Glomerular visceral epithelial cell (primary cell): ENCODE results near the gene HEG1.

Experiments
- DNase-seq: peaks from one replicate; pipeline ENCODE4 v3.0.0-alpha.2; 2016; ENCODE audit errors: extremely low spot score

HEG1 gene

GRCh38 chr3:125045194-125045593, 10.6 kb downstream of the HEG1 start:
- DNase-seq = no peak

- DNase-seq = no peak
Measured at GRCh38 chr3:125043599-125044151, 12.1 kb downstream of the HEG1 start.

- no peak for DNase-seq
Measured at GRCh38 chr3:125042725-125043406, 12.9 kb downstream of the HEG1 start.

GRCh38 chr3:125039131-125040100, 16.4 kb downstream of the HEG1 start:
- DNase-seq = no peak

GRCh38 chr3:125037498-125038150, 18.2 kb downstream of the HEG1 start:
- no peak for DNase-seq

- DNase-seq = no peak
Measured at GRCh38 chr3:125035217-125035616, 20.6 kb downstream of the HEG1 start.

- DNase-seq = no peak
Measured at GRCh38 chr3:125033616-125034015, 22.2 kb downstream of the HEG1 start.

GRCh38 chr3:125033135-125033534, 22.7 kb downstream of the HEG1 start:
- no peak for DNase-seq

GRCh38 chr3:125032683-125033082, 23.1 kb downstream of the HEG1 start:
- DNase-seq = no peak

- peak; percentile 69 for DNase-seq
Measured at GRCh38 chr3:125032100-125032643, 23.6 kb downstream of the HEG1 start.

GRCh38 chr3:125031544-125031943, 24.3 kb downstream of the HEG1 start:
- no peak for DNase-seq

GRCh38 chr3:125028657-125029056, 27.1 kb downstream of the HEG1 start:
- DNase-seq = no peak

GRCh38 chr3:125025642-125026041, 30.2 kb downstream of the HEG1 start:
- DNase-seq = no peak

- DNase-seq = no peak
Measured at GRCh38 chr3:125024817-125025216, 31.0 kb downstream of the HEG1 start.

- no peak for DNase-seq
Measured at GRCh38 chr3:125023833-125024555, 31.8 kb downstream of the HEG1 start.

GRCh38 chr3:125022206-125022605, 33.6 kb downstream of the HEG1 start:
- no peak for DNase-seq

GRCh38 chr3:125019271-125019670, 36.5 kb downstream of the HEG1 start:
- DNase-seq = no peak

GRCh38 chr3:125017406-125017805, 38.4 kb downstream of the HEG1 start:
- DNase-seq = no peak

GRCh38 chr3:125014570-125015179, 41.1 kb downstream of the HEG1 start:
- no peak for DNase-seq

GRCh38 chr3:125013095-125013494, 42.7 kb downstream of the HEG1 start:
- DNase-seq = no peak

GRCh38 chr3:125011941-125012340, 43.9 kb downstream of the HEG1 start:
- DNase-seq = no peak
